Measurements from ENCODE around the gene EVA1A.
A peak's percentile ranks its signal among the peaks of the same experiment; 100 is the strongest.

Gene EVA1A, protein sequence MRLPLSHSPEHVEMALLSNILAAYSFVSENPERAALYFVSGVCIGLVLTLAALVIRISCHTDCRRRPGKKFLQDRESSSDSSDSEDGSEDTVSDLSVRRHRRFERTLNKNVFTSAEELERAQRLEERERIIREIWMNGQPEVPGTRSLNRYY

DNA sequence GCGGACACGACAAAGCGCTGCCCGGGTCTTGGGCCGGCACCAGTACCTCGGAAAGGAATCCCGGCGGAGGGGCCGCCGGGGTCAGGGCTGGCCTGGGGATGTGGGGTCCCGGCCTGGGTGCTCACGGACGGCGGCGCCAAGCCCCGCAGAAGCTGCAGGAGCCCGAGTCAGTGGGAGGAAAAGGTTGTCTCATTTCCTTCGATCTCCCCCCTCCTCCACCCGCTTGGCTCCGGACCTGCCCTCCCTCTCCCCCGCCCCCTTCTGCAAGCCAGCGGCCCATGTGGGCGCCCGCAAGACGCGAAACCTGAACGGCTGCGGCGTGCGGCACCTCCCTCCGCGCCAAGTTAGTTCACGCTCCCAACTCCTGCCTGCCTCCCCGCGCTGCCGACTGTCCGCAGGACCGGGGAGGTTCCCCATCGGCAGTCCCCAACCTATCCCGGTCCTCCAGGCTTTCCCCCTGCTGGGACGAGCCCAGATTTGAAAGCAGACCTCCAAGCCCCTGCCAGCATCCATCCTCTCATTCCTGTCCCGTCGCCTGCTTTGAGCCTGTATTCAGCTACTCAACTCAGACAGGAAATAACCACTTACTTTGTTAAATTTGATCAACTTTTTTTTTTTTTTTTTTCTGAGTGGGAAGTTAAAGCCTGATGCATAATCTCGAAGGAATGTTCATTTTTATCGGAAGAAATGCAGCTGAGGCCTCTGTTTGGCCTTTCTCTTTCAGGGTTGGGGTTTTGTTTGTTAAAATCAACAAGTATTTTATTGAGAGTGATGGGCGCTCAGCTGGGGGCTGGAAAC, at the start of gene EVA1A:
Gene EVA1A (minus strand): TSS at position 172 of the 798 bp plus-strand sequence. CDS start 42,799 bp downstream, outside the sequence.
- DNase-seq (ENCODE audit: low spot score) = peak; percentile 88

DNA sequence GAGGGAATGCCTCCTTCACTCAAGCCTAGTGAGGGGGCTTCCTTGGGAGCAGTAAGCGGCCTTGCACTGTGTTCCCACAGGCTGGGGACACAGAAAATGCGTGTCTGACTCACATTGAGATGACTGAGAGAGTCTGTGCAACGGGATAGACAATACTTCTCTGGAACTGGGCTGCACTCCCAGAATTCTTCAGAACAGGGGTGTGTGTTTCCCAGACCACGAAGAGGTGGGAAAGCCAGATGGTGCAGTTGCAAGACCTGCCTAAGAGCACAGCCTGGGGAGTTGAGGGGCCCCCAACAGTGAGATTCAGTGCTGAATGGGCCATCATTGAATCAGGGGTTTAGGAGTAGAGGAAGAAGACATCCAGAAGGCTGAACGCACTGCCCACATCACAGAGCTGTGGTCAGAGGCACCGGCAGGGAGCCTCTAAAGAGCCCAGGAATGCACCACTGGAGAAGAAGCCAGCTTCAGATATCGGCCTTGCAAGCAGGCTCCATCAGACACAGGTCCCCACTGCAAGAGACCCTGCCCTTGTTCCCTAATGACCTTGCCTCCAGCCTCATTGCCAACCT, 49.3 kb upstream of the EVA1A start:
- DNase-seq (ENCODE audit: low spot score) = no peak

DNA sequence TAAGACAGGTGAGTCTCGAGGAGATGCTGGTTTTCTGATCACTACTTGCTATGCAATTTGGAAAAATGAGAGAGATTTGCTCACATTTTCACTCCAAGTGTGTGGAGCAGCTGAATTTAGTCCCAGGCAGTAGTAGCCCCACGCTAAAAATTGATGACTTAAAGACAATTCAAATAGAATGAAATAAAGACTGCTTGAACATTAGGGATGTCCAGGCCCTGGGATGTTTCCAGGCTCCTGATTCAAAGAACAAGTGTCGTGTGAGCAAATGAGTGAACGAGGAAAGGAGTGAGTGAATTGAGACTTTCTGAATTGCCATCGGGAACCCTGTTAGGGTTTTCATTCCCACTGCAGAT, 48.6 kb upstream of the EVA1A start:
- DNase-seq (ENCODE audit: low spot score) = no peak

DNA sequence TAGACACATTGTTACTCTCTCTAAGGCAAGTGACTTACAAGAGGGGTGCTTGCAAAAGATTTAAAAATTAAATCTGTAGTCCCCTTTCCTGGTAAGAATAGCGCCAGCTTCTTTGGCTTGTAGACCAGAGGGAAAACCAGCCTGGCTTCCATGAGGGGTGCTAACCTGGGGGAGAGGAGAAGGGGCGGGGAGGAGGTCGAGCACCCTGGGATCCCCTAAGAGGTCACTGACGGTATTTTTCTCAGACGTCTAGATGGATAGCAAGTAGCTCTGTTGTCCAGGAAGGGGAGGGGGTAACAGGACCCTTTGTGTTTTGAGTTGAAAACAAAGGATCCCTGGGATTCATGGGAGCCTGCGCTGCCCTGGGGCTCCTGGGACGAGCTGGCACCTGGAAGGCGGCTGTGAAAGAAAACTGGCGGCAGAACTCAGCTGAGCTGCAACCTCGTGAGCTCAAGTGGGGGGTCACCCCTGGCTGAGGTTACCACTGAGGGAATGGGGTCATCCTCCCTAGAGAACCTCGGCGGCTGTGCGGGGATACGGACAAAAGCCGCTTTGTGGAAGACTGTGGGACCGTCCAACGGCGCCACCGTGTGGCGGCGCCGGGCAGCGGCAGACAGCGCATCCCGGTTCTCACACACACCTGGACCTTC, 48.1 kb upstream of the EVA1A start:
- peak; percentile 80 for DNase-seq (ENCODE audit: low spot score)

DNA sequence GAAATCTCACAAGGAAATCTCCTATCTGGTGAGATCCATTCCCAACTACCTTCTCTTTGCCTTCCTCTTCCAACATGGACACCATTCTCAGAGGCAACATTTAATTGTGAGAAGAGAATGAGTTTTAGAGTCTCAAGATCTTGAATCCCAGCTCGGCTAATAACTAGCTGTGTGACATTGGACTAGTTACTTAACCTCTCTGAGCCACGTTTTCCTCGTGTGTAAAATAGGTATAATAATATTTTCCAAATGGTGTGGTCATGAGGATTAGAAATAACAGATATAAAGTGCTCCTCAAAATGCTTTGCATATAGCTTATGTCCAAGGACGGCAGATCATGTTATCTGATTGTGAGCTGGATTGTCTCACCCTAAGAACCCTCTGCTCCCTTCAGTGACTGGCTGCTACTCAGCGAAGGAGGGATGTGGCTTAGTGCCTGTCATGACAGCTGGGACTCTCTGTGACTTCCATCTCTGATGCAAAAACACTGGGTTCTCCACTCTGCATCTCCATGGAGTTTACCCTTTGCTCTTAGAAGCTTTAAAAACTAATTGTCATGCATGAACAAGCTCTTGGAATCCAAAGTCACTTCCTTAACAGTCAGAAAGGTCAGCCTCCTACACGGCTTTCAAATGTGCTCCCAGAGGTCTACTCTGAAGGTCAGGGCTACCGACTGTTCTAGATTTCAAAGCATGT, 47.4 kb upstream of the EVA1A start:
- peak; percentile 90 for DNase-seq (ENCODE audit: low spot score)

DNA sequence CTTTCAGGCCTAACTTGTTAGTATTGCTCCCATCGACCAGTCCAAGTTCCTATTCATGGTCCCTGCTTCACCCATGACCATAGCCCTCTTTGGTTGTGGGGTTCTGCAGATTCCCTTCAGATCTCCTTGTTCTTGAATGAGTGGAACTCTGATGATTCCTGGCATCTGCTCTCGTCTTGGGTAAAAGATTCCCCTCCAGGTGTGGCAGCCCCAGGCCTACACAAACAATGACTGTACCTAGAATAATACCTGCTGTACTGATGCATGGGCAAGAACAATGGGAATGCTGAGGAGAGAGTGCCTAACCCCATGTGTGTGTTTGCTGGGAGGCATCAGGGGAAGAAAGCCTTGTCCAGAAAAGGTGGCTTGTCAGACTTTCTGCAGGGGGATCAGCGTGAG, 46.7 kb upstream of the EVA1A start:
- DNase-seq (ENCODE audit: low spot score) = peak; percentile 37

DNA sequence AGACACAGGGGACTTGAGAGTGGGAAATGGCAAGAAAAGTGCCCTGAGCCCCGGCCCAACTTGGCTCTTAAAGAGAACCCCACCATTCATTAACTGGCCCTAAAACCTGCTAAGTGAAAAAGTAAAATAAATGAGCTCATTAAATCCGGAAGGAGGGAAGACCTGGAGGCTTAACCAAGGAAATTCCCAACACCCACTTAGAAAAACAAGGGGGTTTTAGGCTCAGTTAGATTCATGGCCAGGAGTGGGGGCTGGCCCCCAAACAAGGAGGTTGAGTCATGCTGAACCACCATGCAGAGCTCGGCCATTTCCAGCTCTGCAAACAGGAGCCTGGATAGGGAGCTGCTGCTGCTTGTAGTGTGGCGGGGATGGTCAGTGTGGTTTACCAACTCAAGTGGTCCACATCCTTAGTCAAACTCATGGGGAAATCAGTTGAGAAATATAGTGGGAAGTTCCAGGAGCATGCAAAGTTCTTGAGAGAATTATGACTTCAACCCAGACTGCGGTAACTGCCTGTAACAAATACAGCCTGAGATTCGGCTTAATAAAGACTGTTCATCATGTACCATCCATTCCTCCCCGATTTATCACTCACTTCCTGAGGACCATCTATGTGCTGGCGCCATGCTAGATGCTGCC, 46.1 kb upstream of the EVA1A start:
- peak; percentile 94 for DNase-seq (ENCODE audit: low spot score)

DNA sequence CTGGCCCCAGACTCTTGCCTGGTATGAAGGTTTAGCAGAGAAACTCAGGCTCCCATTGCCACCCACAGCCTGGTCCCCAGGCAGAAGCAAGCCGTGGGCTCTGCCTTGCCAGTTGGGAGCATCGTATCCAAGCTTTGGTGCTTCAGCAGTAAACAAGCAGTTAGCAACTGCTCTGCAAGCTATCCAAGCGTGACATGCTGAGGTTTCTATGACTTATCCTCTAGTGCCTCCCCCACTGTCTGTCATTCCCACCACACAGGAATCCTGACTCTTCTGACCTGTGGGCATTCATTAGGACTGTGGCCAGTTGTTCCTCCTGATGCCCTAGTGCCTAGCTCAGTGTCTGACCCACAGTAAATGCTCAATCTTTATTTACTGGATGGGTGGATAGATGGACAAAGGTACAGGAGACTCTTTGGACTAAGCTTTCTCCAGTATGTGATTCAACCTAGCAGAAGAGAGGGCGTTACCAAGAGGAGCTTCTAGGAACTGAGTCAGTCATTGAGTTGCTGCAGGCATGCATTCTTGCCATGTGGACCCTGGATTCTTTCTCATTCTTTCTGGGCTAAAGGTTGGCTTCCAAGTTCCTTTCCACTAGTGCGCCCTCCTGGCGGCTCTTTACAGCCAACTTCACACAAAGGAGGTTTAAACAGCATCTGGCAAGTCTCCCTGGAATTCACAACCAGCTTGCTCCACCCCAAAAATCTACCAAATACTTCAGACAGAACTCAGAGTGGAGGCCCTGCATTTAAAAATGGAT, 45.2 kb upstream of the EVA1A start:
- peak; percentile 98 for DNase-seq (ENCODE audit: low spot score)

DNA sequence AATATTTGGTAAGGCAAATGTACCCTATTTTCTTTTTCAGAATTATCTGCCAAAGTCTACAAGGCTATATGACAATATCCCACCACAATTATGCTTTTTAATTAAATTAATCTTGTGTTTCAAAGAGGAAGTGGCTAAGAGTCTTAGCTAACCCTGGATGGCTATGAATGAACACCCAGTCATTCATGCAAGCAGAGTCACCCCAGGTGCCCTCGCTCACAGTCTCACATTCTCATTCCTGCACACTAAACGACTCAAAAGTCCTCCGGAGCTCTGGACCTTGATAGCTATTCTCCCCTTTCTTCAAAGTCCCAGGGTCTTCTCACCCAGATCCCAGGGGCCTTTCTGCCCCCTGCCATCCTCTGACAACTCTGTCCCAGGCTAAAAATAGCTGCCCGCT, 43.7 kb upstream of the EVA1A start:
- DNase-seq (ENCODE audit: low spot score) = peak; percentile 82

DNA sequence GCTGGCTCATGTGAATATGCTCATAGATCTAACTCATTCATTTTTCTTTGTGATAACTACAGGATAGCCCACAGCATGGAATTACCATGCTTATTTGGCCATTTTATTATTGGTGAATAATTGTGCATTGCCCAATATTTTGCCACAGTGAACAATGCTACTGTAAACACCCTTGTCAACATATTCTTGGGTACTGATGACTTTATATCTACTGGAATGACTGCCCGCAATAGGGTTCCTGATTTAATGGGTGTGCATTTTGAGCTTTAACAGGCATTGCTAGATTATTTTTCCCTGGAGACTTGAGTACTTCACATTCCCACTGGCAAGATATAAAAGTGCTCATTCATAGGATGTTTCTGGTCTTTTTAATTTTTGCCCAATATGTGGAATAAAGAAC, 42.7 kb upstream of the EVA1A start:
- no peak for DNase-seq (ENCODE audit: low spot score)

DNA sequence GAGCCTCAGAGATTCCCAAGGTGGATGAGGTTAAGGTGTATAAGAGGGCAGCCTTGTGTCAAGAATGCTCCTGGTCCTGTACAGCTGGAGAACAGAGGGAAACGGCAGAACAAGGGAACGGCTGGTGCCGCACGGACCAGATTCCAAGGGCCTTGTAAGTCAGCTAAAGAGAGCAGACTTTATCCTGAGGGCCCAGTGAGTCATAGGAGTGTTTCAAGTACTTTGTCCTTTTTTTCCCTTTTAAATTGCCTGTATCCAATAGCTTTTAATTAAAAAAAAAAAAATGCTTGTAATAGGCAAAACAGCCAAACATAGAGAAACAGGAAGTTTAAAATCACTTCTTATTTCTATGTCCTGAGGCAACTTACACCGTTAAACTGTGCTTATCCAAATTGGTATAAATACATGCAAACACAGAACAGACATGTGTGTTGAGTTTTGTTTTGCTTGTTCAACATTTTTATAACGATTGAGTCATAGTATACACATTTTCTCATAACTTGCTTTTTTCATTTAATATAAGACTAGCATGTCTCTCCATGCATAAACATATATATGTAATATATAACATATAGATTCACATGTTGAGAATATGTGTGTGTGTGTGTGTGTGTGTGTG, 42.1 kb upstream of the EVA1A start:
- peak; percentile 82 for DNase-seq (ENCODE audit: low spot score)

DNA sequence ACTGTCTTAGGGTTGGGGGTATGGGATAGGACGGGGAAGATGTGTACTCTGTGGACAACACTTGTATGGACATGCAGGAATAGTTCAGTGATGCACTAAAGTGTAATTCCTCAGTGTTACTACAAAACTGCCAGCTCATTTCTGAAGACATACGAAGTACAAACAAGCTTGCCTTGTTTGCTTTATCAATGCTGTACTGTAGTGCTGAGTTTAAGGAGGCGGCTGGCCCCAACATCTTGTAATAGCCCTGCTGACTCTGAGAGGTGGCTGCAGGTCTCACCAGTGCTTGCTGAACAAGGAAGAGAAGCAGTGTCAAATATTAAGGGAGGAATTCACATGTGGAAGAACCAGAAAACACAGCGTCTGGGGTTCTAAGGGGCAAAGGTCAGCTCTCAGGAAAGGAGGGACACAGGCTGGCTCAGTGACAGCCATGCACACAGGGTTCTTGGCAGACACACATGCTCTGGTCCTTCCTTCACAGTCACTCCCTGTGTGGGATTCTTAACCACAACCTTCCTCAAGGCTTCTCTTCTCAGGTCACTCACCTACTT, 39.8 kb upstream of the EVA1A start:
- peak; percentile 60 for DNase-seq (ENCODE audit: low spot score)

DNA sequence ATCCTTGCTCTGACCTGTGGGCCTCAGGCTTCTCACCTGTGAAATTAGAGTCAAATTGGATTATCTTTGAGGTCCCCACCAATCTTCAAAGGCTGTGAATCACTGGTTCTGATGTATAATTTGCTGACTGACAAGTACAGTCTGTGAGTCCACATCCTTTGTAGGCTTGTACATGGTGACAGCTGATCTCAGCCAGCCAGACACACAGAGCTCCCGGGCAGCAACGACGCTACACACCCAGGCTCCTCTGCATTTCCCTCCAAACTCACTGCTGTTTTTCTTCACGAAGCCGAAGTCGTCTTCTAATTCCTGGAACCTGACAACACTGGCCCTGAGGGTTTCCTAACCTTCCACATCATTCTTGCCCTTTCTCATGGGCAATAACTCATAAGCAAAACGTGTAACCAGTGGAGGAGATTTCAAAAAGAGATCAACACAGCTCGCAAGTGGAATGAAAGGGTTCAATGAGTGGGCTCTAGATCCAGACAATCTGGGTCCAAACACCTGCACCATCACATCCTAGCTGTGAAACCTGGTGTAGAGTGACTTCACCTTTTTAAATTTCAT, 37.9 kb upstream of the EVA1A start:
- DNase-seq (ENCODE audit: low spot score) = no peak

DNA sequence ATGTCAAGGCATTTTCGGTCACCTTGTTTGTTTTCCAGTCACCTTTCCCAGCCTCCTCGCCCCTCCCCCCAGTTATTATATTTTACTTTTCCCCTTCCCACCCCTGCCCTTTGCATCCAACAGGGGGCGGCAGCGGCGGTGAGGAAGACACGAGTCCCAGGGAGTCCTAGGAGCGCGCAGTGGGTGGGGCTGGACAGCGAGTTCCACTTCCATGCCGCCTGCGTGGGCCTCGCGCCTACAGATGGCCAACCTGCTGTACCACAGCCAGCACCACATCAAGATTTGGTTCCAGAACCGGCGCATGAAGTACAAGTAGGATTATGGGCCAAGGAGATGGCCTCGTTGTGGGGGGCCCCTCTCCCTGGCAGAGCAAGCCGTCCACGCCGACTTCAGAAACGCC, 37.2 kb upstream of the EVA1A start:
- DNase-seq (ENCODE audit: low spot score) = no peak

DNA sequence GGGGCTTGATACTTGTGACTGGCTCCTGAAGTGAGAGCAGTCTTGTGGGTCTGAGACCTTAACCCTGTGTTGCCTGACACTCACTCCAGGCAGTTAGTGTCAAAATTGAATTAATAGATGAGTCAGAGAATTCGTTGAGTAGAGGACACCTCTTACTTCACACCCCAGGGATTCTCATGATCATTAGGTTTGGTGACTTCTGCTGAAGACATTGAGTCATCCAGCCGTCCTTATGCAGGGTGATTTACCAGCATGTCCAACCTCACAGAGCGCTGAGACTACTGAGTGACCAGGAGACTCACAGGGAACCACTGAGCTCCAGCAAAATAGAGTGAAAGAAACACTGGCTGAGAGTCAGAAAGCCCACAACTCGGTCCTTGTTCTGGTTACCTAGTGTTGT, 36.0 kb upstream of the EVA1A start:
- DNase-seq (ENCODE audit: low spot score) = peak; percentile 98

DNA sequence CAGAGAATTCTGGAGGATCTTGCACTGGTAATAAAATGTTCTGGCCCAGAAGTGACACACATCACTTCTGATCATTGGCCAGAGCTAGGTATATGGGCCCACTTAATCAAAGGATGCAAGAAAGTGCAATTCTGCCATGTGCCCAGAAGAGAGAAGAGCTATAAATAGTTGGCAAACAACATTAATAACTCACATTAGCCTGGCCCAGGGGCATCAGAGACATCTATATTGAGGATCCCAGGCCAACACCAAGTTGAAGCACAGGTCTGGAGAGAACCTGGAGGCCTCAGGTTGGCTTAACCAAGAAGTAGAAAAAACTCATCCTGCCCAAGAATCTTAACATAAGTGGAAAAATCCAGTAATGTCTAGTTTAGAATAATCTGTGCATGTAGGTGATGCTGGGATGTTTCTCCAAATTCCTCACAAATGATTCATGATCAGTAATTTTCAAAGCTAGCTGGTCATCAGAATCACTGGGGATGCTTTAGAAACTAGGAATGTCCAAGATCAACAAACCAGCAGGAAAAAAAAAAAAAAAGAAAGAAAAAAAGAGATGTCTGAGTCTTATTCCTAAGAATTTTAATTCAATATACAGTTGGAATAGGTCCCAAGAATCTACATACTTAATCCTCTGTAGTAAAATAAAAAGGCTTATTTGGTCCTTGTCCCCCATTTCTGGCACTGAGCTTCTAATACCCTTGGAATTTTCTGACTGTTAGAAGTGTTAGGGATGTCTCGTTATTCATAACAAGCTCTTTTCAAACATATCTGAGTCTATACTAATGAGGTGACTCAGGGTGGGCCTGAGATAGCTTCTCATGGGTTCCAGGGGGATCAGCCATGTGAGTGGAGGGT, 35.0 kb upstream of the EVA1A start:
- peak; percentile 96 for DNase-seq (ENCODE audit: low spot score)

DNA sequence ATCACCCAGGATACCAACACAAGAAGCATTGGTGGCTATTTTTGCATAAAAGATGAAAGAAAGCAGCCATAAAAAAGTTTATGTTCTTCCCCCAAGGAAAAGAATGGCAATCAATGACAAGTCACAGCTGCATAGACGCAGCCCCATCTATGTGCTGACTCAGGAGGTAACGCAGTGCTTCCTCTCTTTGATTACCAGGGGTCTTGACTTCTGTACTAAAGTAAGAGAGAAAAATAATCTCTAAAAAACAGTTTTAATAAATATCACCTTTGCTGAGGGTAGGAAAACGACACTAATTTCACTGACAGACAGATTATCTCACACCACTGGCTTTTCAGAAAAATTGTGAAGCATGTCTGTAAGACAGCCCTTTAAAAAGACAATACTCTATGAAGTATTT, 33.9 kb upstream of the EVA1A start:
- no peak for DNase-seq (ENCODE audit: low spot score)

DNA sequence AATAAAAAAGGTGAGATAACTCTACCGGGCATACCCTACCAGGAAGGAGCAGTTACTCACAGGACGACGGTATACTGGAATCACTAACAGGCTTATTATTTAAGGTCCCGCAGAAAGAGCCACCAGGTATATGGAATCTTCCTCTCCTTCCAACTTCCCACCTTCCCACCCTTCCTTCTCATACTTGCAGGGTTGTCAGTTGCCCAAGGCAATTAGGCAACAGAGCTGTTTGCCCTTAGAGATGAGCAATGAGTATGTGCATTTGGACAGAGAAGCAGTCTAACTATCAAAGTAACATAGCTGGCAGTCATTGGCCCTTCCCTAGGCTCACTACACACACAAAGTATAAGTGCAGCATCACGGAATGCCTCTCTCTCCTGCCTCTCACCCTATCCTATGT, 32.1 kb upstream of the EVA1A start:
- DNase-seq (ENCODE audit: low spot score) = no peak

DNA sequence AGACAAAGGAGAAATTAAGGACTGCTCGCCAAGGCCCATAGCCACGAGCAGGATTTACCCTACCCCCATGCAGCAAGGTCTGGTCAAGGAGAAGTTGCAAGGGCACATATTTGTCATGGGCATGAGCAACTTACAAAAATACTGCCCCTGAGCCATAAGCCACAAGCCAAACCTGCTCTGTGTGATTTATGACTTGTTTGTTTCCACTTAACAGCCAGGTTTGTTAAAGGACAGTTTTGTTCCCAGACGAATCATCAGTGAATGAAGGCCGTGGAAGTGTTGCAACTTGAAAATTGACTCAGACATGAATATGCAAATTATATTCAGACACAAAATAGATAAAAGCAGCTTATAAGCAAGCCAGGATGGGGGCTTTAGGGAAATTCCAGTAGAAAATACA, 31.3 kb upstream of the EVA1A start:
- peak; percentile 90 for DNase-seq (ENCODE audit: low spot score)

Measured in kidney tubule cell (primary cell).